ENCODE data around the gene IRF2BP2.

The IRF2BP2 gene

GRCh38 chr1:234603221-234604204 is 6.5 kb downstream of the IRF2BP2 start (continued):
- TF ChIP-seq, protein P1, sequence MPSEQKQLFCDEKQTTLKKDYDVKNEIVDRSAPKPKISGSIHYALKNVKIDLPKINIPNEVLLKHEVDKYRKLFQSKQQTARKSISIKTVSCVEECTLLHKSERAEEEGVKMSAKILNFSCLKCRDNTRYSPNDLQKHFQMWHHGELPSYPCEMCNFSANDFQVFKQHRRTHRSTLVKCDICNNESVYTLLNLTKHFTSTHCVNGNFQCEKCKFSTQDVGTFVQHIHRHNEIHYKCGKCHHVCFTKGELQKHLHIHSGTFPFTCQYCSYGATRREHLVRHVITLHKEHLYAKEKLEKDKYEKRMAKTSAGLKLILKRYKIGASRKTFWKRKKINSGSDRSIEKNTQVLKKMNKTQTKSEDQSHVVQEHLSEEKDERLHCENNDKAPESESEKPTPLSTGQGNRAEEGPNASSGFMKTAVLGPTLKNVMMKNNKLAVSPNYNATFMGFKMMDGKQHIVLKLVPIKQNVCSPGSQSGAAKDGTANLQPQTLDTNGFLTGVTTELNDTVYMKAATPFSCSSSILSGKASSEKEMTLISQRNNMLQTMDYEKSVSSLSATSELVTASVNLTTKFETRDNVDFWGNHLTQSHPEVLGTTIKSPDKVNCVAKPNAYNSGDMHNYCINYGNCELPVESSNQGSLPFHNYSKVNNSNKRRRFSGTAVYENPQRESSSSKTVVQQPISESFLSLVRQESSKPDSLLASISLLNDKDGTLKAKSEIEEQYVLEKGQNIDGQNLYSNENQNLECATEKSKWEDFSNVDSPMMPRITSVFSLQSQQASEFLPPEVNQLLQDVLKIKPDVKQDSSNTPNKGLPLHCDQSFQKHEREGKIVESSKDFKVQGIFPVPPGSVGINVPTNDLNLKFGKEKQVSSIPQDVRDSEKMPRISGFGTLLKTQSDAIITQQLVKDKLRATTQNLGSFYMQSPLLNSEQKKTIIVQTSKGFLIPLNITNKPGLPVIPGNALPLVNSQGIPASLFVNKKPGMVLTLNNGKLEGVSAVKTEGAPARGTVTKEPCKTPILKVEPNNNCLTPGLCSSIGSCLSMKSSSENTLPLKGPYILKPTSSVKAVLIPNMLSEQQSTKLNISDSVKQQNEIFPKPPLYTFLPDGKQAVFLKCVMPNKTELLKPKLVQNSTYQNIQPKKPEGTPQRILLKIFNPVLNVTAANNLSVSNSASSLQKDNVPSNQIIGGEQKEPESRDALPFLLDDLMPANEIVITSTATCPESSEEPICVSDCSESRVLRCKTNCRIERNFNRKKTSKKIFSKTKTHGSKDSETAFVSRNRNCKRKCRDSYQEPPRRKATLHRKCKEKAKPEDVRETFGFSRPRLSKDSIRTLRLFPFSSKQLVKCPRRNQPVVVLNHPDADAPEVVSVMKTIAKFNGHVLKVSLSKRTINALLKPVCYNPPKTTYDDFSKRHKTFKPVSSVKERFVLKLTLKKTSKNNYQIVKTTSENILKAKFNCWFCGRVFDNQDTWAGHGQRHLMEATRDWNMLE (tag by site-specific recombination; conservative IDR thresholded peaks at IDR 0.05; ENCODE audit: low read depth): 0 out of 2 replicates have a peak, but pooled peaks have one; percentile 10
- TF ChIP-seq ZNF621 (tag by site-specific recombination; IDR thresholded peaks at IDR 0.05) (no peak), GLI4 (tag by site-specific recombination; IDR thresholded peaks at IDR 0.05) (no peak), ZNF791 (tag by site-specific recombination; IDR thresholded peaks at IDR 0.05) (no peak), ZBTB6 (tag by site-specific recombination; IDR thresholded peaks at IDR 0.05) (peak; percentile 62; the same call in 1 of the 2 replicates), ZNF398 (tag by site-specific recombination; IDR thresholded peaks at IDR 0.05) (no peak), ZNF449 (tag by site-specific recombination; IDR thresholded peaks at IDR 0.05) (peak; percentile 20; the same call in 1 of the 2 replicates), ZXDB (tag by site-specific recombination; IDR thresholded peaks at IDR 0.05) (peak; percentile 69; the same call in 1 of the 2 replicates), ZNF692 (tag by site-specific recombination; IDR thresholded peaks at IDR 0.05) (peak; percentile 18; the same call in 1 of the 2 replicates), ZNF133 (tag by site-specific recombination; IDR thresholded peaks at IDR 0.05) (no peak), ZNF48 (tag by site-specific recombination; IDR thresholded peaks at IDR 0.05) (no peak), ZNF24 (tag by site-specific recombination; IDR thresholded peaks at IDR 0.05) (peak; percentile 49), ZNF701 (tag by site-specific recombination; IDR thresholded peaks at IDR 0.05) (no peak), ZBTB20 (tag by site-specific recombination; IDR thresholded peaks at IDR 0.05) (no peak)
- TF ChIP-seq, protein P2, sequence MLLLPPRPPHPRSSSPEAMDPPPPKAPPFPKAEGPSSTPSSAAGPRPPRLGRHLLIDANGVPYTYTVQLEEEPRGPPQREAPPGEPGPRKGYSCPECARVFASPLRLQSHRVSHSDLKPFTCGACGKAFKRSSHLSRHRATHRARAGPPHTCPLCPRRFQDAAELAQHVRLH (tag by site-specific recombination; IDR thresholded peaks at IDR 0.05): no peak
- TF ChIP-seq, protein P3, sequence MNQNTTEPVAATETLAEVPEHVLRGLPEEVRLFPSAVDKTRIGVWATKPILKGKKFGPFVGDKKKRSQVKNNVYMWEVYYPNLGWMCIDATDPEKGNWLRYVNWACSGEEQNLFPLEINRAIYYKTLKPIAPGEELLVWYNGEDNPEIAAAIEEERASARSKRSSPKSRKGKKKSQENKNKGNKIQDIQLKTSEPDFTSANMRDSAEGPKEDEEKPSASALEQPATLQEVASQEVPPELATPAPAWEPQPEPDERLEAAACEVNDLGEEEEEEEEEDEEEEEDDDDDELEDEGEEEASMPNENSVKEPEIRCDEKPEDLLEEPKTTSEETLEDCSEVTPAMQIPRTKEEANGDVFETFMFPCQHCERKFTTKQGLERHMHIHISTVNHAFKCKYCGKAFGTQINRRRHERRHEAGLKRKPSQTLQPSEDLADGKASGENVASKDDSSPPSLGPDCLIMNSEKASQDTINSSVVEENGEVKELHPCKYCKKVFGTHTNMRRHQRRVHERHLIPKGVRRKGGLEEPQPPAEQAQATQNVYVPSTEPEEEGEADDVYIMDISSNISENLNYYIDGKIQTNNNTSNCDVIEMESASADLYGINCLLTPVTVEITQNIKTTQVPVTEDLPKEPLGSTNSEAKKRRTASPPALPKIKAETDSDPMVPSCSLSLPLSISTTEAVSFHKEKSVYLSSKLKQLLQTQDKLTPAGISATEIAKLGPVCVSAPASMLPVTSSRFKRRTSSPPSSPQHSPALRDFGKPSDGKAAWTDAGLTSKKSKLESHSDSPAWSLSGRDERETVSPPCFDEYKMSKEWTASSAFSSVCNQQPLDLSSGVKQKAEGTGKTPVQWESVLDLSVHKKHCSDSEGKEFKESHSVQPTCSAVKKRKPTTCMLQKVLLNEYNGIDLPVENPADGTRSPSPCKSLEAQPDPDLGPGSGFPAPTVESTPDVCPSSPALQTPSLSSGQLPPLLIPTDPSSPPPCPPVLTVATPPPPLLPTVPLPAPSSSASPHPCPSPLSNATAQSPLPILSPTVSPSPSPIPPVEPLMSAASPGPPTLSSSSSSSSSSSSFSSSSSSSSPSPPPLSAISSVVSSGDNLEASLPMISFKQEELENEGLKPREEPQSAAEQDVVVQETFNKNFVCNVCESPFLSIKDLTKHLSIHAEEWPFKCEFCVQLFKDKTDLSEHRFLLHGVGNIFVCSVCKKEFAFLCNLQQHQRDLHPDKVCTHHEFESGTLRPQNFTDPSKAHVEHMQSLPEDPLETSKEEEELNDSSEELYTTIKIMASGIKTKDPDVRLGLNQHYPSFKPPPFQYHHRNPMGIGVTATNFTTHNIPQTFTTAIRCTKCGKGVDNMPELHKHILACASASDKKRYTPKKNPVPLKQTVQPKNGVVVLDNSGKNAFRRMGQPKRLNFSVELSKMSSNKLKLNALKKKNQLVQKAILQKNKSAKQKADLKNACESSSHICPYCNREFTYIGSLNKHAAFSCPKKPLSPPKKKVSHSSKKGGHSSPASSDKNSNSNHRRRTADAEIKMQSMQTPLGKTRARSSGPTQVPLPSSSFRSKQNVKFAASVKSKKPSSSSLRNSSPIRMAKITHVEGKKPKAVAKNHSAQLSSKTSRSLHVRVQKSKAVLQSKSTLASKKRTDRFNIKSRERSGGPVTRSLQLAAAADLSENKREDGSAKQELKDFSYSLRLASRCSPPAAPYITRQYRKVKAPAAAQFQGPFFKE (tag by site-specific recombination; IDR thresholded peaks at IDR 0.05; ENCODE audit: borderline replicate concordance): no peak
- TF ChIP-seq, protein P4, sequence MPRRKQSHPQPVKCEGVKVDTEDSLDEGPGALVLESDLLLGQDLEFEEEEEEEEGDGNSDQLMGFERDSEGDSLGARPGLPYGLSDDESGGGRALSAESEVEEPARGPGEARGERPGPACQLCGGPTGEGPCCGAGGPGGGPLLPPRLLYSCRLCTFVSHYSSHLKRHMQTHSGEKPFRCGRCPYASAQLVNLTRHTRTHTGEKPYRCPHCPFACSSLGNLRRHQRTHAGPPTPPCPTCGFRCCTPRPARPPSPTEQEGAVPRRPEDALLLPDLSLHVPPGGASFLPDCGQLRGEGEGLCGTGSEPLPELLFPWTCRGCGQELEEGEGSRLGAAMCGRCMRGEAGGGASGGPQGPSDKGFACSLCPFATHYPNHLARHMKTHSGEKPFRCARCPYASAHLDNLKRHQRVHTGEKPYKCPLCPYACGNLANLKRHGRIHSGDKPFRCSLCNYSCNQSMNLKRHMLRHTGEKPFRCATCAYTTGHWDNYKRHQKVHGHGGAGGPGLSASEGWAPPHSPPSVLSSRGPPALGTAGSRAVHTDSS (tag by site-specific recombination; IDR thresholded peaks at IDR 0.05): peak; percentile 23; the same call in 1 of the 2 replicates

All from HEK293 (cell line).